GM12874 (cell line): ENCODE measurements around the gene C12orf43.

ENCODE experiments used
- CTCF ChIP-seq: IDR thresholded peaks from 2 replicates; pipeline ENCODE4 v1.5.1; 2011; ENCODE audit warnings: low read depth, mild to moderate bottlenecking, control low read depth, low read length, moderate library complexity; ENCODE audit not compliant: insufficient read depth

C12orf43 gene

GRCh38 chr12:121036810-121037326 lies 20.6 kb upstream of the C12orf43 start:
- TF ChIP-seq CTCF = no peak

- no peak for TF ChIP-seq CTCF
These were observed 18.5 kb upstream of the C12orf43 start for GRCh38 chr12:121034616-121035305.

- no peak for TF ChIP-seq CTCF
These were observed 17.5 kb upstream of the C12orf43 start for GRCh38 chr12:121033625-121034349.

GRCh38 chr12:121030576-121031212 lies 14.4 kb upstream of the C12orf43 start:
- TF ChIP-seq CTCF = no peak

GRCh38 chr12:121026274-121027045 lies 10.2 kb upstream of the C12orf43 start:
- TF ChIP-seq CTCF = no peak

- TF ChIP-seq CTCF = no peak
These were observed 9.3 kb upstream of the C12orf43 start for GRCh38 chr12:121025442-121026226.
